ENCODE results near the gene ALDH2.

GRCh38 chr12:111733340-111733915 lies 33.3 kb upstream of the ALDH2 start:
- no peak for TF ChIP-seq CTCF (IDR thresholded peaks at IDR 0.05)
- no peak for TF ChIP-seq POLR2AphosphoS5 (IDR thresholded peaks at IDR 0.05)
- no peak for TF ChIP-seq EP300 (IDR thresholded peaks at IDR 0.05)
- TF ChIP-seq POLR2A (IDR thresholded peaks at IDR 0.05), result no peak

All from stomach (tissue), 4 donors.